HepG2 (cell line): ENCODE measurements around the gene AQP10. TPM values are rescaled to one million over a fixed set of nuclear protein-coding genes. Genes with fewer than 3 reads are reported as not detected.

Experiments used
- EP300 ChIP-seq, 3 experiments: sonication (generic) in 1 of 3; formaldehyde crosslinking in 1 of 3; IDR thresholded peaks; 2 replicates each; pipeline versions ENCODE4 v1.5.1 to v1.6.1; 2011 to 2020; ENCODE audit warnings: low read depth in 2 of 3, low read length in 2 of 3, borderline replicate concordance in 1 of 3, improper control_type of control experiment in 1 of 3, mild to moderate bottlenecking in 1 of 3, missing genetic modification reagents in 1 of 3, moderate library complexity in 1 of 3
- GRHL1 ChIP-seq: sonication (generic); formaldehyde crosslinking; conservative IDR thresholded peaks from 2 replicates; pipeline ENCODE4 v1.8.0; 2022; ENCODE audit warnings: missing genetic modification reagents
- KAT2B ChIP-seq: fragments of 150-350 bp; IDR thresholded peaks from 2 replicates; pipeline ENCODE4 v1.6.1; 2014; ENCODE audit warnings: low read depth, low read length, borderline replicate concordance
- NAIF1 ChIP-seq: sonication (generic); formaldehyde crosslinking; IDR thresholded peaks from 2 replicates; pipeline ENCODE4 v1.5.0; 2020; ENCODE audit warnings: mild to moderate bottlenecking, missing genetic modification reagents, borderline replicate concordance
- PHF5A ChIP-seq: IDR thresholded peaks from one replicate; pipeline ENCODE4 v1.6.1; 2018; ENCODE audit warnings: low read depth, missing genetic modification reagents; ENCODE audit not compliant: unreplicated experiment
- SMC3 ChIP-seq: IDR thresholded peaks from 2 replicates; pipeline ENCODE4 v1.6.1; 2011; ENCODE audit warnings: low read length, improper control_type of control experiment
- SOX13 ChIP-seq, 3 experiments: fragments of 450-650 bp in 1 of 3; sonication (generic) in 1 of 3; formaldehyde crosslinking in 1 of 3; IDR thresholded peaks in 2 of 3; conservative IDR thresholded peaks in 1 of 3; 2 replicates each; pipeline versions ENCODE4 v1.5.0 to v1.6.1; 2016 to 2020; ENCODE audit warnings: antibody characterized with exemption in 1 of 3, mild to moderate bottlenecking in 1 of 3, missing compliant biosample characterization in 1 of 3, missing genetic modification reagents in 1 of 3, moderate library complexity in 1 of 3
- STAG1 ChIP-seq: sonication (generic); formaldehyde crosslinking; IDR thresholded peaks from 2 replicates; pipeline ENCODE4 v1.4.0; 2020; ENCODE audit warnings: missing genetic modification reagents
- UBTF ChIP-seq: sonication (generic); formaldehyde crosslinking; IDR thresholded peaks from 2 replicates; pipeline ENCODE4 v1.4.0; 2020; ENCODE audit warnings: mild to moderate bottlenecking, missing genetic modification reagents
- USF2 ChIP-seq, 2 experiments: sonication (generic) in 1 of 2; formaldehyde crosslinking in 1 of 2; IDR thresholded peaks; 2 replicates each; pipeline versions ENCODE4 v1.5.1 to v1.6.1; 2011 to 2020; ENCODE audit warnings: borderline replicate concordance in 1 of 2, low read depth in 1 of 2, low read length in 1 of 2, mild to moderate bottlenecking in 1 of 2, missing genetic modification reagents in 1 of 2, moderate library complexity in 1 of 2
- ZBTB3 ChIP-seq: sonication (generic); formaldehyde crosslinking; IDR thresholded peaks from 2 replicates; pipeline ENCODE4 v1.4.0; 2020; ENCODE audit warnings: low read depth, mild to moderate bottlenecking, moderate library complexity, missing genetic modification reagents, borderline replicate concordance
- ZNF274 ChIP-seq: sonication (generic); formaldehyde crosslinking; IDR thresholded peaks from 2 replicates; pipeline ENCODE4 v1.5.1; 2020; ENCODE audit warnings: mild to moderate bottlenecking, missing genetic modification reagents
- ZNF276 ChIP-seq: sonication (generic); formaldehyde crosslinking; IDR thresholded peaks from 2 replicates; pipeline ENCODE4 v1.4.0; 2020; ENCODE audit warnings: mild to moderate bottlenecking, low read depth, missing genetic modification reagents
- ZNF337 ChIP-seq: sonication (generic); formaldehyde crosslinking; IDR thresholded peaks from 2 replicates; pipeline ENCODE4 v1.5.1; 2020; ENCODE audit warnings: missing genetic modification reagents, low read depth, mild to moderate bottlenecking, borderline replicate concordance
- ZNF800 ChIP-seq: sonication (generic); formaldehyde crosslinking; IDR thresholded peaks from 2 replicates; pipeline ENCODE4 v1.4.0; 2020; ENCODE audit warnings: missing genetic modification reagents
- ZSCAN30 ChIP-seq: sonication (generic); formaldehyde crosslinking; IDR thresholded peaks from 2 replicates; pipeline ENCODE4 v1.5.0; 2020; ENCODE audit warnings: mild to moderate bottlenecking, missing genetic modification reagents
- polyA plus RNA-seq, 8 experiments: library from polyadenylated mRNA; depleted of rRNA in 3 of 8; stranded (reverse) in 7 of 8; unstranded in 1 of 8; fragments of >200 nt; fragmentation: Illumina TruSeq in 4 of 8; extraction: Trizol in 4 of 8; gene quantifications; 2 replicates each; pipeline versions ENCODE4 v1.2.1 to v1.2.3, GENCODE V29; 2011 to 2016; ENCODE audit warnings: low read depth in 4 of 8, missing spikeins in 1 of 8, mixed read lengths in 1 of 8; ENCODE audit not compliant: insufficient read depth in 1 of 8
- total RNA-seq, 5 experiments: library from RNA; depleted of rRNA; stranded (reverse); fragments of >200 nt; fragmentation: Illumina TruSeq; extraction: Trizol; gene quantifications; 2 replicates each; pipeline ENCODE4 v1.2.3, GENCODE V29; 2016; ENCODE audit warnings: low read depth in 1 of 5

Gene AQP10
- total and polyA plus RNA-seq, 2 of the 13 experiments (the other 11 are each of a cell fraction or from before 2014, with no cell fraction given), result 0.30 TPM; not detected in 1

GRCh38 chr1:154351363-154352068 lies 30.6 kb downstream of the AQP10 start (continued):
- TF ChIP-seq ZNF276 (CRISPR knock-in tag), result no peak
- peak in 1 of 2 experiments; percentile 40; a peak in 2 of 4 replicates for TF ChIP-seq EP300 (IDR thresholded peaks at IDR 0.05; ENCODE audit: low read depth in 2 of 2, low read length in 2 of 2)
- TF ChIP-seq EP300 (CRISPR knock-in tag; IDR thresholded peaks at IDR 0.05; ENCODE audit: borderline replicate concordance), result no peak
- no peak for TF ChIP-seq PHF5A (CRISPR knock-in tag)
- no peak for TF ChIP-seq NAIF1
- TF ChIP-seq GRHL1 (CRISPR knock-in tag), result no peak
- no peak for TF ChIP-seq UBTF
- TF ChIP-seq SOX13 (IDR thresholded peaks at IDR 0.05), result no peak
- TF ChIP-seq SOX13 (CRISPR knock-in tag; conservative IDR thresholded peaks at IDR 0.05 in 1 of 2, IDR thresholded peaks at IDR 0.05 in 1 of 2), result peak in 1 of 2 experiments; percentile 46; a peak in 1 of 4 replicates
- TF ChIP-seq KAT2B, result no peak
- TF ChIP-seq ZBTB3, result no peak
- no peak for TF ChIP-seq ZNF274 (CRISPR knock-in tag)
- TF ChIP-seq ZNF337 (CRISPR knock-in tag), result no peak
- TF ChIP-seq SMC3, result no peak
- no peak for TF ChIP-seq USF2 (IDR thresholded peaks at IDR 0.05; ENCODE audit: low read depth, low read length)
- TF ChIP-seq USF2 (CRISPR knock-in tag; IDR thresholded peaks at IDR 0.05; ENCODE audit: borderline replicate concordance), result no peak
- no peak for TF ChIP-seq ZSCAN30
- no peak for TF ChIP-seq STAG1 (CRISPR knock-in tag)
- TF ChIP-seq ZNF800 (CRISPR knock-in tag), result 0 out of 2 replicates have a peak, but pooled peaks have one; percentile 18
